Measurements from ENCODE around the gene ACSF3.

GRCh38 chr16:89080196-89080853 is 13.3 kb upstream of the ACSF3 start:
- no peak for TF ChIP-seq CTCF (IDR thresholded peaks at IDR 0.05; ENCODE audit: poor library complexity)
- TF ChIP-seq EZH2 (IDR thresholded peaks at IDR 0.05; ENCODE audit: borderline replicate concordance): no peak

All from hepatocyte (in vitro differentiated cells).